IPS-15b (cell line): ENCODE data around the gene CGREF1.

ENCODE experiments used
- H3K27me3 ChIP-seq: one replicate; pipeline ENCODE4 v1.6.1; 2013; ENCODE audit warnings: low read length; ENCODE audit not compliant: control insufficient read depth, insufficient read depth
- H3K36me3 ChIP-seq: one replicate; pipeline ENCODE4 v1.6.1; 2013; ENCODE audit warnings: low read length; ENCODE audit not compliant: control insufficient read depth, insufficient read depth
- H3K4me1 ChIP-seq: one replicate; pipeline ENCODE4 v1.6.1; 2013; ENCODE audit warnings: mild to moderate bottlenecking, low read length; ENCODE audit not compliant: control insufficient read depth, insufficient read depth
- H3K4me3 ChIP-seq: one replicate; pipeline ENCODE4 v1.5.1; 2013; ENCODE audit warnings: low read depth, low read length
- H3K9ac ChIP-seq: one replicate; pipeline ENCODE4 v1.6.1; 2013; ENCODE audit warnings: low read depth, mild to moderate bottlenecking, low read length
- H3K9me3 ChIP-seq: one replicate; pipeline ENCODE4 v1.6.1; 2013; ENCODE audit warnings: mild to moderate bottlenecking, low read length; ENCODE audit not compliant: control insufficient read depth, insufficient read depth

The CGREF1 gene

GRCh38 chr2:27089111-27089954 lies 29.6 kb downstream of the CGREF1 start:
- peaks cover 15% of the 10 kb centered on the region for H3K27me3 ChIP-seq
- H3K9ac ChIP-seq, result no peak overlapping the region
- H3K4me3 ChIP-seq, result no peak overlapping the region
- H3K36me3 ChIP-seq, result no peaks in the 10 kb centered on the region
- H3K4me1 ChIP-seq, result peaks cover 3% of the 10 kb centered on the region
- H3K9me3 ChIP-seq, result no peaks in the 10 kb centered on the region

- H3K9ac ChIP-seq, result no peak overlapping the region
- peaks cover 3% of the 10 kb centered on the region for H3K4me1 ChIP-seq
- no peaks in the 10 kb centered on the region for H3K9me3 ChIP-seq
- peaks cover 15% of the 10 kb centered on the region for H3K27me3 ChIP-seq
- H3K4me3 ChIP-seq, result no peak overlapping the region
- no peaks in the 10 kb centered on the region for H3K36me3 ChIP-seq
Observed at GRCh38 chr2:27088634-27089033, 30.3 kb downstream of the CGREF1 start.

GRCh38 chr2:27087823-27088410 lies 31.0 kb downstream of the CGREF1 start:
- H3K36me3 ChIP-seq, result no peaks in the 10 kb centered on the region
- H3K4me3 ChIP-seq, result no peak overlapping the region
- peaks cover 15% of the 10 kb centered on the region for H3K27me3 ChIP-seq
- no peak overlapping the region for H3K9ac ChIP-seq
- peaks cover 3% of the 10 kb centered on the region for H3K4me1 ChIP-seq
- no peaks in the 10 kb centered on the region for H3K9me3 ChIP-seq

DNA sequence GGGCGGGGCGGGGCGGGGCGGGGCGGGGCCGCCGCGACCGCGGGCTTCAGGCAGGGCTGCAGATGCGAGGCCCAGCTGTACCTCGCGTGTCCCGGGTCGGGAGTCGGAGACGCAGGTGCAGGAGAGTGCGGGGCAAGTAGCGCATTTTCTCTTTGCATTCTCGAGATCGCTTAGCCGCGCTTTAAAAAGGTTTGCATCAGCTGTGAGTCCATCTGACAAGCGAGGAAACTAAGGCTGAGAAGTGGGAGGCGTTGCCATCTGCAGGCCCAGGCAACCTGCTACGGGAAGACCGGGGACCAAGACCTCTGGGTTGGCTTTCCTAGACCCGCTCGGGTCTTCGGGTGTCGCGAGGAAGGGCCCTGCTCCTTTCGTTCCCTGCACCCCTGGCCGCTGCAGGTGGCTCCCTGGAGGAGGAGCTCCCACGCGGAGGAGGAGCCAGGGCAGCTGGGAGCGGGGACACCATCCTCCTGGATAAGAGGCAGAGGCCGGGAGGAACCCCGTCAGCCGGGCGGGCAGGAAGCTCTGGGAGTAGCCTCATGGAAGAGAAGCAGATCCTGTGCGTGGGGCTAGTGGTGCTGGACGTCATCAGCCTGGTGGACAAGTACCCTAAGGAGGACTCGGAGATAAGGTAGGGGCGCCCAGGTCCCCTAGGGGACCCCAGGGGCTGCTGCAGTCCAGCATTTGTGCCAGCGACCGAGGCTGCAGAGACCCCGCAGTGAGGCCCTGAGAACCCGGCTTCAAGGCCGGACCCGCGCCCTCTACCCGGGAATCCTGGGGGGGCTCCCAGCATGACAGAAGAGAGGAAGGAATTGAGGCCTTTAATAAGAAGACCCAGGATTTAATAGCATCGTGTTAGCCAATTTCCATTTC lies 32.0 kb downstream of the CGREF1 start, which contains the start of gene KHK:
Gene KHK, plus strand, starts transcription at position 49 of the 870 bp plus-strand sequence. Its CDS starts 488 bp downstream, at position 537.
- Histone ChIP-seq H3K9me3 (no peaks in the 10 kb centered on the region), H3K27me3 (peaks cover 15% of the 10 kb centered on the region), H3K4me1 (peaks cover 3% of the 10 kb centered on the region), H3K36me3 (no peaks in the 10 kb centered on the region), H3K9ac (peak within 1 kb of the TSS; percentile 73), H3K4me3 (peak within 1 kb of the TSS; percentile 80)

- Histone ChIP-seq H3K9me3 (no peaks in the 10 kb centered on the region), H3K9ac (peak overlapping the region; percentile 73), H3K36me3 (no peaks in the 10 kb centered on the region), H3K27me3 (peaks cover 15% of the 10 kb centered on the region), H3K4me3 (peak overlapping the region; percentile 74), H3K4me1 (peaks cover 3% of the 10 kb centered on the region)
Observed at GRCh38 chr2:27086090-27086723, 32.7 kb downstream of the CGREF1 start.

- peak overlapping the region; percentile 60 for H3K9ac ChIP-seq
- peak overlapping the region; percentile 74 for H3K4me3 ChIP-seq
- peaks cover 15% of the 10 kb centered on the region for H3K27me3 ChIP-seq
- peaks cover 3% of the 10 kb centered on the region for H3K4me1 ChIP-seq
- no peaks in the 10 kb centered on the region for H3K9me3 ChIP-seq
- H3K36me3 ChIP-seq, result no peaks in the 10 kb centered on the region
Observed at GRCh38 chr2:27085673-27086089, 33.2 kb downstream of the CGREF1 start.

DNA sequence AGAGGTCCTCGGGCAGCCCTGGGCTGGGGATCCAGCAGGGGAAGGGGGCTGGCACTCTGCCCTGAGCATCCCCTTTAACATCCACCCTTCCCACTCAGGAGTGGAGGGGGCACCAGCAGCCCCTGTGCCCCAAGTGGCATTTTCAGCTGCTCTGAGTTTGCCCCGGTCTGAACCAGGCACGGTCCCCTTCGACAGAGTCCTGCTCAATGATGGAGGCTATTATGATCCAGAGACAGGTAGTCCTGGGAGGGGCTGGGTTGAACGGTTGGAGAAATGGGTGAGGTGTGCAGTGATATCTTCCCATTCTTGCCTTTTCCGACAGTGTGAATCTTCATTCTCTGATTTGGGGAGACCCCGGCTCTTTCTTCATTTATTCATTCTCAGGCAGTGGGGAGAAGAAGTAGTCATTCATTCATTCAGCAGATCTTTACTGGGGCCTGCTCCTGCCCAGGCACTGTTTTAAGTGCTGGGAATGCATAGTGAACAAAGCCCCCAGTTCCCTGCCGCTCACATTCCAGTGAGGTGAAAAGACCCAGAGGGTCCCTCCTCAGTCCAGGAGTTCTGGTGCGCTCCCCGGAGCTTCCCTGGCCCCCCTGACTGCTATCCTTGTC lies 33.8 kb downstream of the CGREF1 start:
- Histone ChIP-seq H3K9me3 (no peaks in the 10 kb centered on the region), H3K27me3 (peaks cover 15% of the 10 kb centered on the region), H3K9ac (peak overlapping the region; percentile 60), H3K36me3 (no peaks in the 10 kb centered on the region), H3K4me3 (peak overlapping the region; percentile 74), H3K4me1 (peaks cover 3% of the 10 kb centered on the region)

DNA sequence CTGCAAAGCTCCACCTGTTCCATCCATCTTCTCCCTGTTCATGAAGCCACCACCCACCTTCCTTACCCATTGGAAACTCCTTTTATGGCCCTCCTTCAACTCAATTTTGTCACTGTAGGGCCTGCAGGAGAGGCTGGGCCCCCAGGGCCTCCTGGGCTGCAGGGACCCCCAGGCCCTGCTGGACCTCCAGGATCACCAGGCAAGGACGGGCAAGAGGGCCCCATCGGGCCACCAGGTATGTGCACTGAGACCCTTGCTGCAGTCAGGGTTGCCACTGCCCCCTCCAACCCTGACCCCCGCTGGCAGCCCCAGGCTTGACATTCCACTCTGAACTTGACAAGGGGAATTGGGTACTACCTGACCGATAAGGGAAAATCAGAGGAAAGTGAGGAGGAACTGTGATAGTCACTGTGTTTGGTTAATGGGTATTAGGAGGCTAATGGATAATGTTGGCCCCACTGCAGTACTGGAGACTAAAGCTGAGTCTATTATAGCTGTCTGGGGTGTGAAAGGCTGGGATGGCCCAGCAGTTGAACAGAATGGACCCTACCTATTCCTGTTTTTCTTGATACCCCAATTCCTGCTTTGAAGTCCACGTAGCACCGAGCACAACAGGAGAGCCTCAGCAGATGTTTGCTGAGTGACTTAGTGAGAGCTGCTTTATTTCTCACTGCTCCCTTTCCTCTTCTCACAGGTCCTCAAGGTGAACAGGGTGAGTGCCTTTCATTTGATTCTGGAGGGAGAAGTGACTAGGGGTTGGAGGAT lies 34.4 kb downstream of the CGREF1 start:
- no peak overlapping the region for H3K4me3 ChIP-seq
- peaks cover 3% of the 10 kb centered on the region for H3K4me1 ChIP-seq
- H3K36me3 ChIP-seq, result no peaks in the 10 kb centered on the region
- peaks cover 15% of the 10 kb centered on the region for H3K27me3 ChIP-seq
- H3K9me3 ChIP-seq, result no peaks in the 10 kb centered on the region
- no peak overlapping the region for H3K9ac ChIP-seq

DNA sequence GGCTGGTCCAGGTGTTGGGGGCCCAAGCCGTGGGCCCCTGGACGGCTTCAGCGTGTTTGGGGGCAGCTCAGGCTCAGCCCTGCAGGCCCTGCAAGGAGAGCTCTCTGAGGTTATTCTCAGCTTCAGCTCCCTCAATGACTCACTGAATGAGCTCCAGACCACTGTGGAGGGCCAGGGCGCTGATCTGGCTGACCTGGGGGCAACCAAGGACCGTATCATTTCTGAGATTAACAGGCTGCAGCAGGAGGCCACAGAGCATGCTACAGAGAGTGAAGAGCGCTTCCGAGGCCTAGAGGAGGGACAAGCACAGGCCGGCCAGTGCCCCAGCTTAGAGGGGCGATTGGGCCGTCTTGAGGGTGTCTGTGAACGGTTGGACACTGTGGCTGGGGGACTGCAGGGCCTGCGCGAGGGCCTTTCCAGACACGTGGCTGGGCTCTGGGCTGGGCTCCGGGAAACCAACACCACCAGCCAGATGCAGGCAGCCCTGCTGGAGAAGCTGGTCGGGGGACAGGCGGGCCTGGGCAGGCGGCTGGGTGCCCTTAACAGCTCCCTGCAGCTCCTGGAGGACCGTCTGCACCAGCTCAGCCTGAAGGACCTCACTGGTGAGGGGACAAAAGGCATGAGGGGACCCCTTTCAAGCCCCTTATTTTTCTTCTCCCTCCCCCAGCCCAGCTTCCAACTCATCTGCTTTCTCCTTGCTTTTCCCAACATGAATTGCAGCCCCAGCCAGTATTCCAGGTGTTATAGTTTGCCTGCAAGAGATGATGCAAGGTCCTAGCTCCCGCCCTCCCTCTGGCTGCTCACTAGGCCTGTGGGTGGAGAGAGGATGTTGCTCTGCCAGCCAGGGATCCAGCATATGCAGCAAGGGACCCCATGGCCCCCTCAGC lies 35.3 kb downstream of the CGREF1 start:
- Histone ChIP-seq H3K4me1 (peaks cover 3% of the 10 kb centered on the region), H3K27me3 (peaks cover 15% of the 10 kb centered on the region), H3K4me3 (no peak overlapping the region), H3K9ac (no peak overlapping the region), H3K36me3 (no peaks in the 10 kb centered on the region), H3K9me3 (no peaks in the 10 kb centered on the region)
